ENCODE results near the gene MTFP1.
"Not testable (repeated sequence)": the region's sequence is repeated elsewhere in the genome, so short reads cannot be mapped to it uniquely, and the experiment has no call there.

Gene MTFP1

DNA sequence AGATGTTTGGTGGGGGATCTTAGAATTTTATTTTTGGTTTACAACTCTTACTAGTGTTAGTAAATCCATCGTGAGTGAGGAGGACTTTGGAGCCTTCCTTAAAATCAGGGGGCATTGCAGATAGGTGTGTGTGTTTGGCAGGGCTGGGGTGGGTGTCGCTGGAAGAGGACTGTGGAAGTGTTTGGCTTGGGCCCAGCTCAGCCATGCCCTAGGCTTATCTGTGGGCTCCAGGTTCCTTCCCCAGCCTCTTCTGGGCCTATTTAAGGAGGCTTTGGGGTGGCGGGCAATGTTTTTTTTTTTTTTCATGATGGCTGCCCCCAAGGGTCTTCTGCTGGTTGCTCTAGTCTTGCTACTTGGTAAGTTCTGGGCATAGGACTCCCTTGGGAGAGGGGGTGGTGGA, 22.1 kb downstream of the MTFP1 start:
- Histone ChIP-seq H3K4me2 (ENCODE audit: low read depth, low read length, poor library complexity, severe bottlenecking) (no peak overlapping the region), H3K27ac (ENCODE audit: low read depth, low read length) (no peak overlapping the region), H3K36me3 (ENCODE audit: low read length) (no peaks in the 10 kb centered on the region), H3K79me2 (ENCODE audit: insufficient read depth, low read length) (no peaks in the 10 kb centered on the region), H3K9ac (ENCODE audit: low read length) (no peak overlapping the region), H2AFZ (ENCODE audit: low read depth, low read length, severe bottlenecking) (no peak overlapping the region), H4K20me1 (ENCODE audit: low read depth, low read length) (no peaks in the 10 kb centered on the region), H3F3A (ENCODE audit: insufficient read depth) (no peaks in the 10 kb centered on the region), H3K9me3 (ENCODE audit: insufficient read depth, low read length) (no peaks in the 10 kb centered on the region), H3K4me3 (ENCODE audit: insufficient read depth, low read length, poor library complexity, severe bottlenecking) (no peak overlapping the region), H3K9me2 (replicated peaks; ENCODE audit: insufficient read depth, low read length) (no peaks in the 10 kb centered on the region), H3K27me3 (ENCODE audit: low read length) (no peaks in the 10 kb centered on the region)
- no peak for TF ChIP-seq CTCF (IDR thresholded peaks at IDR 0.05; ENCODE audit: insufficient read depth, low read length, poor library complexity, severe bottlenecking)
- TF ChIP-seq EZH2phosphoT487 (conservative IDR thresholded peaks at IDR 0.05; ENCODE audit: low read length): no peak

GRCh38 chr22:30451488-30451887, 25.9 kb downstream of the MTFP1 start:
- not testable (repeated sequence) for H3K9me2 ChIP-seq (replicated peaks; ENCODE audit: insufficient read depth, low read length); H3K79me2 ChIP-seq (ENCODE audit: insufficient read depth, low read length); H3K36me3 ChIP-seq (ENCODE audit: low read length); H3K4me2 ChIP-seq (ENCODE audit: low read depth, low read length, poor library complexity, severe bottlenecking); H3K9me3 ChIP-seq (ENCODE audit: insufficient read depth, low read length); H3F3A ChIP-seq (ENCODE audit: insufficient read depth); H2AFZ ChIP-seq (ENCODE audit: low read depth, low read length, severe bottlenecking); H3K4me3 ChIP-seq (ENCODE audit: insufficient read depth, low read length, poor library complexity, severe bottlenecking); H3K27ac ChIP-seq (ENCODE audit: low read depth, low read length); H3K9ac ChIP-seq (ENCODE audit: low read length); H3K27me3 ChIP-seq (ENCODE audit: low read length); H4K20me1 ChIP-seq (ENCODE audit: low read depth, low read length)

- Histone ChIP-seq H4K20me1 (ENCODE audit: low read depth, low read length) (no peaks in the 10 kb centered on the region), H3F3A (ENCODE audit: insufficient read depth) (no peaks in the 10 kb centered on the region), H3K9ac (ENCODE audit: low read length) (no peak overlapping the region), H3K4me2 (ENCODE audit: low read depth, low read length, poor library complexity, severe bottlenecking) (no peak overlapping the region), H3K9me3 (ENCODE audit: insufficient read depth, low read length) (no peaks in the 10 kb centered on the region), H3K36me3 (ENCODE audit: low read length) (no peaks in the 10 kb centered on the region), H2AFZ (ENCODE audit: low read depth, low read length, severe bottlenecking) (no peak overlapping the region), H3K79me2 (ENCODE audit: insufficient read depth, low read length) (no peaks in the 10 kb centered on the region), H3K4me3 (ENCODE audit: insufficient read depth, low read length, poor library complexity, severe bottlenecking) (no peak overlapping the region), H3K9me2 (replicated peaks; ENCODE audit: insufficient read depth, low read length) (no peaks in the 10 kb centered on the region), H3K27me3 (ENCODE audit: low read length) (no peaks in the 10 kb centered on the region), H3K27ac (ENCODE audit: low read depth, low read length) (no peak overlapping the region)
- TF ChIP-seq EZH2phosphoT487 (conservative IDR thresholded peaks at IDR 0.05; ENCODE audit: low read length) (no peak), CTCF (IDR thresholded peaks at IDR 0.05; ENCODE audit: insufficient read depth, low read length, poor library complexity, severe bottlenecking) (no peak)
Observed at GRCh38 chr22:30452861-30453260, 27.3 kb downstream of the MTFP1 start.

- no peaks in the 10 kb centered on the region for H3K79me2 ChIP-seq (ENCODE audit: insufficient read depth, low read length)
- H3K36me3 ChIP-seq (ENCODE audit: low read length): no peaks in the 10 kb centered on the region
- no peak overlapping the region for H3K9ac ChIP-seq (ENCODE audit: low read length)
- no peaks in the 10 kb centered on the region for H3K27me3 ChIP-seq (ENCODE audit: low read length)
- H3K27ac ChIP-seq (ENCODE audit: low read depth, low read length): no peak overlapping the region
- H3K9me2 ChIP-seq (replicated peaks; ENCODE audit: insufficient read depth, low read length): no peaks in the 10 kb centered on the region
- no peaks in the 10 kb centered on the region for H4K20me1 ChIP-seq (ENCODE audit: low read depth, low read length)
- H3K9me3 ChIP-seq (ENCODE audit: insufficient read depth, low read length): no peaks in the 10 kb centered on the region
- no peak overlapping the region for H2AFZ ChIP-seq (ENCODE audit: low read depth, low read length, severe bottlenecking)
- H3F3A ChIP-seq (ENCODE audit: insufficient read depth): no peaks in the 10 kb centered on the region
- H3K4me3 ChIP-seq (ENCODE audit: insufficient read depth, low read length, poor library complexity, severe bottlenecking): no peak overlapping the region
- no peak for TF ChIP-seq CTCF (IDR thresholded peaks at IDR 0.05; ENCODE audit: insufficient read depth, low read length, poor library complexity, severe bottlenecking)
- TF ChIP-seq EZH2phosphoT487 (conservative IDR thresholded peaks at IDR 0.05; ENCODE audit: low read length): no peak
- H3K4me2 ChIP-seq (ENCODE audit: low read depth, low read length, poor library complexity, severe bottlenecking): no peak overlapping the region
Observed at GRCh38 chr22:30453731-30454510, 28.4 kb downstream of the MTFP1 start.
